DOHH2 (cell line): Measurements from ENCODE around the gene FNDC3A.

ENCODE experiments used
- EZH2phosphoT487 ChIP-seq: fragments of 200-600 bp; sonication (generic); IDR thresholded peaks from 2 replicates; pipeline ENCODE4 v1.6.1; 2017; ENCODE audit warnings: borderline replicate concordance, mild to moderate bottlenecking, antibody characterized with exemption, low read length, moderate library complexity, mixed read lengths
- TF ChIP-seq, protein P1 (sequence below): fragments of 200-600 bp; sonication (generic); IDR thresholded peaks from one replicate; pipeline ENCODE4 v1.5.1; 2014; ENCODE audit warnings: antibody characterized with exemption, mild to moderate bottlenecking, low read depth, low read length; ENCODE audit not compliant: poor library complexity, severe bottlenecking

DNA sequence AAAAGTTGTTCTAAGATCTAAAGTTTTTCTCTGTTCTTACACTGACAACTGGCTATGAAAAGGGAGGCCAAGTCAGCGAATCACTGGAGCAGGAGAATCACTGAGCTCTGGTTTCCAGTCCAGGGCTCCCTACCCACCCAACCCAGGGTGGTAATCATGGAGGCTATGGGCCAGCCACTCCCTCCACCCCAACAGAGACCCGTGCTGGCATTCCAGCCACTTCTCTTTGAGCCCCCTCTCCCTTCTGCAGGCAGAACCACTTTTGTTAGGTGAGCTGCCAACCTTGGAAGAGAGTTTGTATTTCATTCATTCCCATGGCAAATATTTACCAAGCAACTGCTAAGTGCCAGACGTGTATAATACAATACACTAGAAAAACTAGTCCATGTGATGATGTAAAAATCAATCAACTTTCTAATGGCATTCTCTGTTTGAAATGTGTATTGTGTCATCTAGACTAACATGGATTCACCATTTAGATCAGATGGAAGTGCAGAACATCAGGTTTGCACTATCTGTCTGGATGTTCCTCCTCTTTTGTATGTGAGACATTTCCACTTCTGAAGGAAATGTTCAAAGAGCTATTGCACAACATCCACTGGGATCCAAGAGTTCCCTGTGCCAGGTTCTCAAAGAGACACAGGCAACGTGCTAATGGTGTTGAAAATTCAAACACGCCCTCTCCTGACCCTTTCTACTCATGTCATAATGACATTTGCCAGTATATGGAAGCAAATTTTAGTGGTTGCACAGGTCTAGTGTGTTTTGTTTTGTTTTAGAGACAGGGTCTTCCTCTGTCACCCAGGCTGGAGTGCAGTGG is 249.7 kb downstream of the FNDC3A start:
- TF ChIP-seq, protein P1, sequence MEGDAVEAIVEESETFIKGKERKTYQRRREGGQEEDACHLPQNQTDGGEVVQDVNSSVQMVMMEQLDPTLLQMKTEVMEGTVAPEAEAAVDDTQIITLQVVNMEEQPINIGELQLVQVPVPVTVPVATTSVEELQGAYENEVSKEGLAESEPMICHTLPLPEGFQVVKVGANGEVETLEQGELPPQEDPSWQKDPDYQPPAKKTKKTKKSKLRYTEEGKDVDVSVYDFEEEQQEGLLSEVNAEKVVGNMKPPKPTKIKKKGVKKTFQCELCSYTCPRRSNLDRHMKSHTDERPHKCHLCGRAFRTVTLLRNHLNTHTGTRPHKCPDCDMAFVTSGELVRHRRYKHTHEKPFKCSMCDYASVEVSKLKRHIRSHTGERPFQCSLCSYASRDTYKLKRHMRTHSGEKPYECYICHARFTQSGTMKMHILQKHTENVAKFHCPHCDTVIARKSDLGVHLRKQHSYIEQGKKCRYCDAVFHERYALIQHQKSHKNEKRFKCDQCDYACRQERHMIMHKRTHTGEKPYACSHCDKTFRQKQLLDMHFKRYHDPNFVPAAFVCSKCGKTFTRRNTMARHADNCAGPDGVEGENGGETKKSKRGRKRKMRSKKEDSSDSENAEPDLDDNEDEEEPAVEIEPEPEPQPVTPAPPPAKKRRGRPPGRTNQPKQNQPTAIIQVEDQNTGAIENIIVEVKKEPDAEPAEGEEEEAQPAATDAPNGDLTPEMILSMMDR: no peak
- no peak for TF ChIP-seq EZH2phosphoT487
